GM19035 (cell line): ENCODE results near the gene OR2AP1.
A peak's percentile ranks its signal among the peaks of the same experiment; 100 is the strongest.
"Not testable (repeated sequence)": the region's sequence is repeated elsewhere in the genome, so short reads cannot be mapped to it uniquely, and the experiment has no call there.

Experiments
- ATAC-seq: cut with Tn5 transposase; IDR thresholded peaks from one replicate; pipeline ENCODE4 v1.9.1; 2021; ENCODE audit not compliant: unreplicated experiment

The OR2AP1 gene

GRCh38 chr12:55572168-55572567 is at the start of gene OR2AP1:
Gene OR2AP1 (plus strand): TSS chr12:55572468. CDS start chr12:55574415, 1,947 bp downstream.
- no peak for ATAC-seq

GRCh38 chr12:55548235-55548634 is 24.0 kb upstream of the OR2AP1 start:
- ATAC-seq: not testable (repeated sequence)

- no peak for ATAC-seq
Observed at GRCh38 chr12:55548756-55549155, 23.5 kb upstream of the OR2AP1 start.

GRCh38 chr12:55549302-55549701 is 23.0 kb upstream of the OR2AP1 start, which contains the start of gene OR6C4:
Gene OR6C4 (plus strand): TSS chr12:55549602. CDS start chr12:55551227, 1,625 bp downstream.
- ATAC-seq: no peak

- ATAC-seq: no peak
Observed at GRCh38 chr12:55554296-55554695, 18.0 kb upstream of the OR2AP1 start.

- not testable (repeated sequence) for ATAC-seq
Observed at GRCh38 chr12:55570060-55570459, 2.2 kb upstream of the OR2AP1 start.

- not testable (repeated sequence) for ATAC-seq
Observed at GRCh38 chr12:55570689-55571088, 1.6 kb upstream of the OR2AP1 start.

GRCh38 chr12:55582066-55582465 is 9.8 kb downstream of the OR2AP1 start:
- no peak for ATAC-seq

GRCh38 chr12:55585817-55586216 is 13.5 kb downstream of the OR2AP1 start:
- ATAC-seq: no peak

GRCh38 chr12:55590152-55590551 is 17.9 kb downstream of the OR2AP1 start:
- not testable (repeated sequence) for ATAC-seq

- ATAC-seq: no peak
Observed at GRCh38 chr12:55607821-55608594, 35.7 kb downstream of the OR2AP1 start.

- ATAC-seq: no peak
Observed at GRCh38 chr12:55610598-55610997, 38.3 kb downstream of the OR2AP1 start.

- ATAC-seq: no peak
Observed at GRCh38 chr12:55612646-55613045, 40.4 kb downstream of the OR2AP1 start.

GRCh38 chr12:55614764-55615163 is 42.5 kb downstream of the OR2AP1 start:
- ATAC-seq: no peak

- ATAC-seq: peak; percentile 78
Observed at GRCh38 chr12:55619354-55620138, 47.3 kb downstream of the OR2AP1 start.

- ATAC-seq: no peak
Observed at GRCh38 chr12:55624056-55624455, 51.8 kb downstream of the OR2AP1 start.
